Suppressor macrophage treated with lipopolysaccharide for 1 hour (primary cell): Measurements from ENCODE around the gene DUOXA2.
"Not testable (repeated sequence)": the region's sequence is repeated elsewhere in the genome, so short reads cannot be mapped to it uniquely, and the experiment has no call there.

Source experiments
- DNase-seq, 3 donors: peaks; one replicate each; pipeline ENCODE4 v3.0.0-alpha.2; 2020 to 2022

DUOXA2 gene

DNA sequence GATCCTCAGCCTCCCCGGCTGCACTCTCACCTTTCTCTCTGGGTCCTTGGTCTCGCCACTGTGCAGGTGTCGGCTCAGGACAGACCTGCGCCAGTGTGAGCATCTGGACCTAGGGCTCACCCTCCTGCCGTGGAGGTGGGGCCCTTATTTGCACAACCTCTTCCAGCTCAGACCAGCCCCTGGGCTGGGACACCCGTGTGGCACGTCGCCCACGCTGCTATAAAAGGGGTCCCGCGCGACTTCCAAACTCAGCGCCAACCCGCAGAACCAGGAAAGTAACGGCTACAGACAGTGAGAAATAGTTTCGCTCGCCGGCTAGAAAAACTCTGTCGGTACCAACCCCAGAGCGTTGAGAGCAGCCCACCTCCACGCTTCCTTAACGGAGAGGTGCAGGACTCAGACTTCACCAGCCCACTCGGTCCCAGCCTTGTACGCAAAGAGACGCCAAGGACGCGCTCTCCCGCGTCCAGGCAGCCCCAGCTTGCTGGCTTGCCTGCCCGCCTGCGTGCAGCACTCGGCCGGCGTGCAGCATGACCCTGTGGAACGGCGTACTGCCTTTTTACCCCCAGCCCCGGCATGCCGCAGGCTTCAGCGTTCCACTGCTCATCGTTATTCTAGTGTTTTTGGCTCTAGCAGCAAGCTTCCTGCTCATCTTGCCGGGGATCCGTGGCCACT lies at the start of gene DUOXA2, which contains the start of gene DUOX2:
TSS of gene DUOXA2 (plus strand) at position 251 of the 675 bp plus-strand sequence. CDS start at position 531, 280 bp downstream.
TSS of gene DUOX2 (minus strand) at position 97 of the 675 bp plus-strand sequence. CDS start 761 bp downstream, outside the sequence.
- no peak for DNase-seq

DNA sequence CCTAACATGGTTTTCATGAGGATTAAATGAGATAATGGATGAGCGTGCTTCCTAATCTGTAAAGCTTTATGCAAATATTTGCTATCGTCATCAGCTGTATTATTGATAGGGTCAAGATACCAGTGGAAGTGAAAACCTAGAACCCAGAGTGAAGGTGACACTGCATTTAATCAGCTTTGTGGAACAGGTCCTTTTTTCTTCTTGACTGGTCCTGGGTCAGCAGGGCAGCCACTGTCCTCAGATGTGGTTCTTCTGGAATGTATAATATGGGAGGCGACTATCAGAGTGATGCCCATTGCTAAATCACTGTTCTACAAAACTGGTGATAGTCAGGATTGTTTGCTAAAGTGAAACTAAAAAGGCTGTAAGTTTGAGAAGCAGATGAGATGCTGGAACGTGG lies 49.7 kb upstream of the DUOXA2 start:
- no peak for DNase-seq

DNA sequence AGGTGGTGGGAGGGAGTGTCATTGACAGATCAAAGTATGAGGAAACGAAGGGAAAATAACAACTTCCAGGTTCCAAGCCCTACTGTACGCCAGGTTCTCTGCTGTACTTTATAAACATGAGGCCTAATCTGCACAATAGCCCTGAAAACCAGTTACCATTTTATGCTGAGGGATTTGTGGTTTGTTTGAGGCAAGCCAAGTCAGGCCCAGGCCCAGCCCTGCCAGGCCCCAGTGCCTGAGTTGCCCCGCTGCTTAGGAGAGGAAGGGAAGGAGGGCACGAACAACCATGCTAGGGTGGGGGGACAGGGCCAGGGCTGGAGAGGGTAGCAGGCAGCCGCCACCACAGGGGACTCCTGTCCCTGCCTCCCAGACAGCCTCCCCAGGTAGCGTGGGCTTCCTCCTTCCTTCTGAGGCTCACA lies 44.2 kb upstream of the DUOXA2 start:
- not testable (repeated sequence) for DNase-seq

DNA sequence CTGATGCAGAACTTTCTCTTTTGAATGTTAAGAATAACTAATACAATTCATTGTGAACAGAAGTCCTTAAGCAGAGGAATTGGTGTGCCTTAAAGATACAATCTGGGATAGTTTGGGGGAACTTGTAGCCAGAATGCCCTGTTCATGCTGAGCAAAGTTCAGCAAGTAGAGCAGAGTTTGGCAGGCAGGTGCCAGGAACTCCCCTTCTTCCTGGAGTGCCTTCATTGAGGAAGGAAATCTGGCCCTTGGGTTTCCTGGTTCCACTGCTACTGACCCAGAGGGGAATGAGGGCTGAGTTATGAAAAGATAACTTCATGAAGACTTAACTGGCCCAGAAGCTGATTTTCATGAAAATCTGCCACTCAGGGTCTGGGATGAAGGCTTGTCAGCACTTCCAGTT lies 40.5 kb upstream of the DUOXA2 start:
- DNase-seq: not testable (repeated sequence)

DNA sequence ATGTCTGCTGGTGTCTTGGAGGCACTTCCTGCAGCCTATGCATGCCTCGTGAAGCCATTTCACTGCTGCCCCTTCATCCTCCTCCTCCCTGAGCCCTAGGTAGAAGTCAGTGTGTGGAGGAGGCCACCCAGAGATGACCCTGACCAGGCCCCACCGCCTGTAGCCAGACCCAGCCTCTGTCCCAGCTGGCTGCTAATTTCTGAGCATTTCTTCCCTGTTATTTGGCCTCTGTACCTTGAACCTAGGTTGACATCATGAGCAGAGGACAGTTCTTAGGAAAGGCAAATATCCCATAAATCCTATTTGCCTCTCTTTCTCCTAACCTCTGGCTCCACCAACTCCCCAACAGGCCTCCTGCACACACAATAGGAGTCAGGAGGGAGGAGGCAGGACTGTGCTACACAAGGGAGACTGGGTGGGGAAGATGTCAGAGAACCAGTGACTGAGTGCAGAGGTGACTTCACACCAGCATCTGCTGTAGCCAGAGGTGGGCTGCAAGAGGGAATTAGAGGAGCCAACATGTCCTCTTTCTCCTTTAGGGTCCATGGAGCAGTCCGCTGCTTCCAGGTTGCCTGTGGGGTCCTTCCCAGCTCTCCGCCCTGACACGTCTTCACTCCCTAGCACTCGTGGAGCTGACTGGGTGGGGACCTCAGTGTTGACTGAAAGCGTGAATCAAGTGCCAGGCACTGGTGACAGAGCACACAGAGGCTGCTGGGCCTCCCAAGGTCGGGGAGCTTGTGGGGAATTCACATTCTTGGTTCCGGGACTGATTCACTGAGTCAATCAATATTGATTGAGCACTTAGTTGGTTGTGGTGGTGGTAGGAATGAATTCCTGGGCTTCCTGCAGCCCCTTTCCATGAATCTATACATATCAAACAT lies 38.4 kb upstream of the DUOXA2 start:
- not testable (repeated sequence) for DNase-seq

DNA sequence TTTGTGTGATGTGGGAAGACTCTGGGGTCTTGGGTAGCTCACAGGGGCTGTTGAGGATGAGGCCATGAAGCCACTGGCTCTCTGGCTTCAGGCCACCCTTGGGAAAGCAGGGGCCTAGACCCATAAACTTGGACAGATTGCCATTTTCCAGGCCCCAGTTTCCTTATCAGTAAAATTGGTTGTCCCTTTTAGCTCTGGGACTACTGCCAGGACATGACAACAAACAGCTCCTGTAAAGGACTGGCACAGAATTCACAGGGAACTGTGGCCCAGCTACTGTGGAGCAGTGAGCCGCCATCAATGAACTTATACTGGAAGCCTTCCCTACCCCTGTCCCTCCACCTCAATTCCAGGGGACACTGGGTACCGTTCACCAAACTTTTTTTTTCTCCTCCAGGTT lies 36.7 kb upstream of the DUOXA2 start:
- not testable (repeated sequence) for DNase-seq

DNA sequence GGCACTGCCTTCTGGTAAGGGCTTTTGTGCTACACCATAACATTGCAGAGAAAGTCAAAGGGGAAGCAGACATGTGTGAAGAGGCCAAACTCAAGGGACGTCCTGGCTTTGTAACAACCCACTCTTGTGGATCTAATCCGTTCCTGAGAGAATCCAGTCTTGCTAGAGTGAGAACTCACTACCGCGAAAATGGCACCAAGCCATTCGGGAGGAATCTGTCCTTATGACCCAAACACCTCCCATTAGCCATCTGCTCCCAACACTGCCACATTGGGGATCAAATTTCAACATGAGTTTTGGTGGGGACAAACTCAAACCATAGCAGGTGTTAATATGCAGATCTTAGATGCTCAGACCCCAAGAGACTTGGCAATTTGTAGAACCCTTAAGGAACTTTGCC lies 34.9 kb upstream of the DUOXA2 start:
- DNase-seq: not testable (repeated sequence)

DNA sequence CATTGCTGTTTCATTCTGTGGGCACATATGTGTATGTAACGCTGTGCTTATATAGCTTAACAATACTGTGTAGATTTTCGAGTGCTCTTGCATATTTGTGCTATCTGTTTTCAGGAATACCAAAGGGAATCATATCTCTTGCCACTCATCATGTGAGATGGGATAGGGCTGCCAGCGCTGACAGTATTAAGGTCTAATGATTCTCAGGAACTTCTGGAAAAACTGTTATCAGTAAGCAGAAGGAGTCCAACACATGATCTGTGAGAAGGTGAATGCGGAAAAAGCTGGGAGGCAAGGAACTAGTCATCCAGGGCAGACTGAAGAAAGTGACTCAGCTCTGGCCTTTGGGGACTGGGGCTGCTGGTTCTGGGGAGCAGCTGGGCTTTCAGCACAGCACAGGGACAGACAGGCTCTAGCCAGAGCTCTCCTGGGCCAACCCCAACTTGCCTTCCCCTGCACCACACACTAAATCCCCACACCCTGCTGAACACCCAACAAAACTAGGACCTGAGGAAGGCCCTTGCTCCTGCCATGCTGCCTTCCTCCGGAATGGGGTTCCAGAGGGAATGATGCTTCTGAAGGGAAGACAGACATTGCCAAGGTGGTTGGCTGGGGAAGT lies 34.4 kb upstream of the DUOXA2 start:
- DNase-seq: not testable (repeated sequence)

DNA sequence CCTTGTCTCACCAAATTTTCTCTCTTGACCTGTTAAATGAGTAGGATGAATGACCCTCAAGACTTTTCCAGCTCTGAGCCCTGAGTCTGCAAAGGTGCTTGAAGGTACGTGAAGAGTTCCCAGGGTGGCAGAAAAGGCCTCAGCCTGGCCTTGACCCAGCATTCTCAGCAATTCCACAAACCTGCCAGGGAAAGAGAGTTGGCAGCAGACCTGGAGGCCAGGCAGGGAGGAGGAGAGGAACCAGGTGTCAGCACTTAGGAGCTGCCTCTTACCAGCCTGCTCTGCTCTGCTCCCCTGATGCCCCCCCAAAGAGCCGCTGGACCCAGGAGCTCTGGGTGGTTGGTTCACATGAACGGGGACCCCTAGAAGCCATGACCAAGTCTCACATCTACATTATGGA lies 33.5 kb upstream of the DUOXA2 start:
- DNase-seq: not testable (repeated sequence)

DNA sequence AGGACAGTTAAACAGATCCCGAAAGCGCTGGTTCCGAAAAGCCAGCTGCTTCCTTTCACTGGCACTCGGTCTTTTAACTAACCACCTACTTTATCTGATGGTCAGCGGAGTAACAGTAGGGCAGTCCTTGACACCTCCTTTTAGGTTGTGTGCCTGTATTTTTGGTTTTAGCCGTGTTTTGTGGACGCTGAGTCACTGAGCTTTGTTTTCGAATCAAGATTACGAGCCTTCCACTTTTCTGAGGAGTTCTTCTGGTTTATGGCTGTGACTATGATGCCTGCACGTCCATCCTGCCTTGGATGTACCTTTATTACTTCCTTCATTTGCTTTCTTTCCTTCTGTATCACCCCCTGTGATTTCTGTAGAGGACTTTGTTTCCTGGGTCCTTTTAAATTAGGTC lies 31.7 kb upstream of the DUOXA2 start:
- not testable (repeated sequence) for DNase-seq

DNA sequence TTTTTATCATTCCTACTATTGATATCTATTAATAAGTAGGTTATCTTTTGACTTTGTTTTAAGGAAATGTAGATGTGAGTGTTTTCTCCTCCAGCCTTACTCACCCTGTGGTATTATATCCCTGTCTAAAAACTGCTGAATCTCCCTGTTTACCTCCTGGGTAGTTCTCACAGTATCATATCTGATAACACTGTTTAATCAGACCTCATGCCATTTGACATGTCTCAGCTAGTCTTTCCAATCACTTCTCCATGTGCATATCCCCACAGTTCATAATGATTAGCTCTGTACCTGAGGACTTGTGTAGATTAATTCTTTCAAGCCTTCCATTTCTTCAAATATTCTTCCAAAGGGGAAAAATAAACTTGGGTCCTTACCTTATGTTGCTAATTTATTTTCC lies 30.9 kb upstream of the DUOXA2 start:
- no peak for DNase-seq

DNA sequence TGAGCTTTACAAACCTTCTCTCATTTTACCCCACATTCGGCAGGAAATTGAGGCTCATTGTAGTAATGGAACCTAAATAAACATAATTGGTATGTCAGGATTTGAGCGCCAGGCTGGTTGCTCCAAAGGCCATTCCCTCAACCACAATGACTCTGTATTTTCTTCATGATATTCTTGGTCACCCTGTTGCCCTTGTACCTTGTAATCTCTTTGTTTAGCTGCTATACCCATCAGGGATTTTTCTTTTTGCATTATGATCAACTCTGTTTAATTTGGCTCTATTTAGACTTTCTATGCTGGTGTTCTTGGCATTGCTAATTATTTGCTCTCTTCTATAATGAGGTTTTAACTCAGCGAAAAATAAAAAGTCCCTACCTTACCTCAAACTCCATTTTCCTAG lies 30.0 kb upstream of the DUOXA2 start:
- DNase-seq: no peak

DNA sequence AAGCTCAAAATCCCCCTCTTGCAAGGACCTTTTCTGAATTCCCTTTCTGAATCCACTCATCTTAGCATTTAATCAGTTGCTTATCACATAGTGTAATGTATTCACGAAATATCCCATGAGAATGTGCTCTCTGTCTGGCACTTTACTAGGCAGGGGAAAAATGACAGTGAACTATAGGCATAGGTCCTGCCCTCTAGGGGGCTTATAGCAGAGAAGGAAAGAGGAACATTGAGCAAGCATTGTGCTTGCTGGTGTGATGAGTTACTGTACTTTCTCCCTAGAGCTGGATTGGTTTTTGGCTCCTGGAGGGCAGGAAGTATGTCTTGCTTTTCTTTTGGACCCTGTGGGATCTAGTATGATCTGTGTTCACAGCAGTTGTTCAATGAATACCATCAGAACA lies 26.6 kb upstream of the DUOXA2 start:
- peak in 2 of 3 donors; percentile 26 to 33 for DNase-seq

DNA sequence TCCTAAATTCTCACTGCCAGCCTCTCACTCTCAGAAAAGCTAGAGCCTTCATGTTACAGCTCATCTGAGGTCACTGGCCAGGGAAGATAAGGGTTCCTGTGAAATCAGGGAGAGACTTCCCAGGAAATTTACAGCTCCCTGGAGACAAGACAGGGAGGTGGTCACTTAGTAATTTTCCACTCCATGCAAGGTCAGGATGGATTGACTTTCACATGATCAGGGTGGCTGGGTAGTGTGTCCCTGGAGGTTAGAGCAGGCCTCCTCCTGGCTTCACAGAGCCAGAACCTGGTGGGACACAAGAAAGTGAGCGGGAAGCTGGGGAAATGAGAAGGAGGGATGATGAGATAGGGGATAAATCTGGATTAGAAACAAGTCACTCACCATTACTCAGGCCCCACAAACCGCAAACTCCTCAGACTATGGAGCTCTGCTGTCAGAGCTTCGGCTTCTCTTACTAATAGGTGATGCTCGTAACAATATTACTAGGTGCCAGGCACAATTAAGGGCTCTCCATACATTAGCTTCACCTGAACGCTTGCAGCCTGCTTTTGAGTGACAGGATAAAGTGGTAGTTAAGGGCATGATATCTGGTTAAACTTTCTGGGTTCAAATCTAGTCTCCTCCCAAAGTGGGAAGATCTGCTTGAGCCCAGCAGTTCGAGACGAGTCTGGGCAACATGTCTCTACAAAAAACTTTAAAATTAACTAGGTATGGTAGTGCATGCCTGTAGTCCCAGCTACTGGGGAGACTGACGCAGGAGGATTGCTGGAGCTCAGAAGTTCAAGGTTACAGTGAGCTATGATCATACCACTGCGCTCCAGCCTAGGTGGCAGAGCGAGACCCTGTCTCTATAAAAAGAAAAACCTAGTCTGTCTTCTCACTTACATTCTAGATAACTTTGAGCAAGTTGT lies 25.1 kb upstream of the DUOXA2 start:
- DNase-seq: no peak

DNA sequence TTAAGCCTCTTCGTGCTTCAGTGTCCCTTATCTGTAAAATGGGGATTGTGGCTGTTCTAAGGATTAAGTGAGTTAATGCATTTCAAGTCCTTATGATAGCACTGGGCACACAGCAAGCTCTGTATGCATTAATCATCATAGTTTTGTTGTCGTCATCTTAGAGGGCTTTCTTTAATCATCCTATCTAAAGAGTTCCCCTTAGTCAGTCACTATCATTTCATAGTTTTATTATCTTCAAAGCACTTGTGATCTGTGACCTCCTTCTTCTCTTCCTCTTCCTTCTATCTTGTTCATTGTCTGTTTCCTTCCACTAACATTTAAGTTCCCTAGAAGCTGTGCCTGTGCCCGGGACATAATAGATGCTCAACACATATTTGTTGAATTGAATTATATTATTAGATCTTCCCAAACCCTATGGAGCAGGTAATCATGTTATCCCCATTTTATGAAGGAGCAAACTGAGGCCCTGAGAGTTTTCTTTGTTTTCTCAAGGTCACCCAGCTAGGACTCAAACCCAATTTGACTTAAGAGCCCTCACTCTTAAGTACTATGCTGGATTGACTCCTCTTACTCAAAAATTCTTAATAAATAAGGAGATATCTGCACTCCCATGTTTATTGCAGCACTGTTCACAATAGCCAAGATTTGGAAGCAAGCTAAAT lies 24.3 kb upstream of the DUOXA2 start:
- DNase-seq: peak in 2 of 3 donors; percentile 21 to 26

DNA sequence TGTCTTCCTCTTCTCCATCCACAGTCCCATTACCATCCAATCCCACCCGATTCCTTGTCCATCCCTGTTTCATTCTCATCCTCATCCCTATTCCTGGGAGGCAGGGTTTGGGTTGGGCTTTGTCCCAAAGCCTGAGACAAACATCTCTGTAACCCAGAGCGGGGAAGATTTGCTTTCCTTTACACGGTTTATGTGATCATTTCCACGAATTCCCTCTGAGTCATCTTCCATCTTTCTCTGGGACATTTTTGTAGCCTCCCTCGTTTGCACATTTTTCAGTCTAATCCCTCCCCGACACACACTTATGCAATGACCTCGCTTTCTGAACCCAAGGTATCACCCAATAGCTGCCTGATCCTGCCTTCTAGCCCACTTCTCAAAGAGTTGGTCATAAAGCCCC lies 23.0 kb upstream of the DUOXA2 start:
- DNase-seq: peak; percentile 24 to 47 (median 39)

DNA sequence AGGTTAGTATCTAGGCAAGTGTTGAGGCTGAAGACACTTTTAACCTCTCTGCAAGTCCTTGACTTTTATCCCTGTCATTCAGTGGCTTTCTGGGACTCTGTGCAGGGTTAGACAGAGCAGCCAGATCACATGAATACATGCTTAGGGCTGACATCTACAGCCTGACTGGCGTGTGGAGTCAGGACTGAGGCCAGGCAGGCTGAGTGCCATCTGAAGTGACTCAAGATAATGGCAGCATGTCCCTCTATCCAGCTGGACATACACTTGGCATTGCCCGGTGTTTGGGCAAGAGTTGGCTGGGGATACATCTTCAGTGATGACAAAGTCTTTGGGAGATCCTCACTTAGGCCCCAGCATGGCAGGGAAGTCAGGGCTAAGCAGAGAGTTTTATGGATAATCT lies 22.6 kb upstream of the DUOXA2 start:
- DNase-seq: no peak

DNA sequence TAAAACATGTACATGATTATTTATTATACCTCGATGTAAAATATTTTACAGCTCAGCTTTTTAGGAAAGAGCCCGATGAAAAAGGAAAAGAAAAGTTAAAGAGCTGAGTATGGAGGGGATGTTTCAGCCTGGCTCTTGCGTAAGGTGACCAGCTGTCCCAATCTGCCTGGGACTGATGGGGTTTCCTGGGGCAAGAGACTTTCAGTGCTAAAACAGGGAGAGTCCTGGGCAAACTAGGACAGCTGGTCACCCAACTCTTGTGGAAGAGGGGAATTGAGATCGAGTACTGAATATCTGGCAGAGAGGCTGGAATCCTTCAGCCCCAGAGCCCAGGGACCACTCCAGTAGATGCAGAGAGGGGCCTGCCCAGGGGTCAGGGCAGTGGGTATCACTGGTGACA lies 21.1 kb upstream of the DUOXA2 start:
- DNase-seq: peak; percentile 52 to 62 (median 59)

DNA sequence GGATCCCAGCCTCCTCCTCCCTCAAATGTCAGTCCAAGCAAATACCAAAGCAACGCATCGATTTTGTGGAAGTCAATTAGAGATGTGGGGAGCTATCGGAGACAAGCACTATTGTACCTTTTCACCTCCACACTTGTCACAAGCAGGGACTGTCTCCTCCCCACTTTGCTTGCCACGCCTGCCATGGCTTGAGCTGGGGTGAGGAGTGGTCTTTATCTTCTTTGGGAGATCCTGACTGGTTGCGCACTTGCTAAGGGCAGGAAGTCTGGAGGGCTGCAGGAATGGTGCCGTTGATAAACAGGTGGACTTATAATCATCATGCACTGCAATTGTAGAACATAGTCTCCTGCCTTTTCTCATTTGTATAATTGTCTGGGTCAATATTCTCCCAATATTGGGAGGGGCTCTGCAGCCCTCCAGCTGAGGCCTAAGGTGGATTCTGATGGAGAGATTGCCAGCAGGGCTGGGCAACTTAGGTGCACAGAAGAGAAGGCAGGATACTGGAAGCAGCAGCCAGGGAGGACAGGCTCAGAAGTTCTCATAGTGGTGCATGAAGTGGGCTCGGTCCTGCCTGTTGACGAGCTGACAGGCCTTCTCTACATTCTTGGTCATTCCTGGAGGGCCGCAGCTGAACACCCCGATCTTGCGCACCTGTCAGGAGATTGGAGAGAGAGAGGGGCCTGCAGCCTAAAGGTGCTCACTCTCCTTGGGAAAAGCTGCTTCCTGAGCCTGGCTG lies 20.3 kb upstream of the DUOXA2 start:
- no peak for DNase-seq

DNA sequence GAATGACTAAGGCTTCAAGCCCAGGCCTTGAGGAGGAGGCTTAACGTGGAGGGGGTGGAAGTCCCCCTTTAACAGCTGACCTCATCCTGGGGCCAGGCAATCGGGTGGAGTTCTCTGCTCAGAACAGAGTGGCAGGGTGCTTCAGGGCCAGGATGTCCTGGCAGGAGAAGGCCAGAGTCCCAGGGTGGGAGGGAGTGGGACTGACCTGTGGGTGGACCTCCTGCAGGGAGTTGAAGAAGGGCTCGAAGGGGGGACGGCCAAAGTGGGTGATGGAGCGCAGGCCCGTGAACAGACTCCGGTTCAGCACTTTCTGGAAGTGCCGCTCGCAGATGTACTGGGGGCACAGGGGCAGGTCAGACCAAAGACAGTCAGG lies 19.8 kb upstream of the DUOXA2 start:
- DNase-seq: peak in 1 of 3 donors; percentile 36

DNA sequence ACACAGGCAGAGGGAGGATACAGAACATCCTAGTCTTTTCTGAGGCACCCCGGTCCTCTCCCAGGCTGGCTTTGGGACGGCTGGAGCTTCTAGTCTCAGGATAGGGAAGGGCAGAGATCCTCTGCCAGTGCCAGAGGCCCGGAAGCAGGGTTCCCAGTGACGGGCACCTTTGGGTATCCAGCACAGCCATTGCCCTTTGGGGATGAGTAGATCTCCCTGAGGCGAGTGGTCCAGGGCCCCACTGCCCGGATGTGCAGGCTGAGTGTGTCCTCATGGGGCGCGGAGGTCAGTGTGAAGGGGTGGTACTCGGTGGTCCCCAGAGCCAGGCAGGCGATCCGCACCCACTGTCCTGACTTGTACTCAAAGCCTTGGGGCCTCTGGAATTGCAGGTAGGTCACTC lies 18.5 kb upstream of the DUOXA2 start:
- no peak for DNase-seq
